HFF-Myc (cell line): Measurements from ENCODE around the gene RSPO4.

ENCODE experiments used
- DNase-seq: peaks from one replicate; pipeline ENCODE4 v3.0.0-alpha.2; 2011; ENCODE audit warnings: low read depth; ENCODE audit errors: extremely low read depth
- H3K4me3 ChIP-seq: replicated peaks from 2 replicates; pipeline ENCODE4 v1.5.1; 2011; ENCODE audit warnings: low read depth, mild to moderate bottlenecking, control low read depth, low read length
- TF ChIP-seq, protein P1 (sequence below): IDR thresholded peaks from 2 replicates; pipeline ENCODE4 v1.5.1; 2012; ENCODE audit warnings: mild to moderate bottlenecking, low read depth, low read length, control low read depth; ENCODE audit errors: missing control alignments

Gene RSPO4

DNA sequence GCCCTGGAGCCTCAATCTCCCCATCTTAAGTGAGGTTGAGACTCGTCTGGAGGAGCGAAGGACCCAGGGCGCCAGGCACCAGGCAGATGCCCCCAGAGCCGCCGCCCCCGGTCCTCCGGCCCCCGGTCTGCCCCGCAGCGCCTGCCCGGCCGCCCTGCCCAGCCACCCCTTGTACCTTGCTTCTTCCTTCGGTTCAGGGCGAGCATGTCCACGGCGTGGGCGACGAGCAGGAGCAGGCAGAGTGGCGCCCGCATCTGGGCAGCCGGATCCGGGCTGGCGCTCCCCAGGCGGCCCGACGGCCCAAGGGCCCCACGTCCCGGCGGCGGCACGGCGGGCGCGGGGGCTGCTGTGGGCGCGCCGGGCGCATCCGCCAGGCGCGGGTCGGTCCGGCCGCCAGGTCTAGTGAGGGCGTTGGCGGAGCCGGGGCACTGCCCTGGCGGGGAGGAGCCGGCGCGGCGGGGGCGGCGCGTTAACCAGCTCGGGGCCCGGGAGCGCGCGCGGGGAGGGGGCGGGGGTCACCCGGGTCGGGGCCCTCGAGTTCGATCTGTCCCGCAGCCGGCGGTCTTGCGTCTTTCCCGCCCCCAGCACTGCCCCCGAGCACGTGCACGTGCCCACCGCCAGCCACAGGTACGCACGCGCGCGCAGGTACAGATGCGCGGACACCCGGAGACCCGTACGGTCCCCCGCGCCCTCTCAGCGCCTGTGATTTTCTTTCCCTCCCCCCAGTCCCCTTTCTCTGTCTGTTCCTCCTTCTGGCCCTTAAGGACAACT, at the start of gene RSPO4:
TSS of gene RSPO4 (minus strand) at position 401 of the 771 bp plus-strand sequence. CDS start at position 254, 147 bp downstream.
- H3K4me3 ChIP-seq = no peak within 1 kb of the TSS
- TF ChIP-seq, protein P1, sequence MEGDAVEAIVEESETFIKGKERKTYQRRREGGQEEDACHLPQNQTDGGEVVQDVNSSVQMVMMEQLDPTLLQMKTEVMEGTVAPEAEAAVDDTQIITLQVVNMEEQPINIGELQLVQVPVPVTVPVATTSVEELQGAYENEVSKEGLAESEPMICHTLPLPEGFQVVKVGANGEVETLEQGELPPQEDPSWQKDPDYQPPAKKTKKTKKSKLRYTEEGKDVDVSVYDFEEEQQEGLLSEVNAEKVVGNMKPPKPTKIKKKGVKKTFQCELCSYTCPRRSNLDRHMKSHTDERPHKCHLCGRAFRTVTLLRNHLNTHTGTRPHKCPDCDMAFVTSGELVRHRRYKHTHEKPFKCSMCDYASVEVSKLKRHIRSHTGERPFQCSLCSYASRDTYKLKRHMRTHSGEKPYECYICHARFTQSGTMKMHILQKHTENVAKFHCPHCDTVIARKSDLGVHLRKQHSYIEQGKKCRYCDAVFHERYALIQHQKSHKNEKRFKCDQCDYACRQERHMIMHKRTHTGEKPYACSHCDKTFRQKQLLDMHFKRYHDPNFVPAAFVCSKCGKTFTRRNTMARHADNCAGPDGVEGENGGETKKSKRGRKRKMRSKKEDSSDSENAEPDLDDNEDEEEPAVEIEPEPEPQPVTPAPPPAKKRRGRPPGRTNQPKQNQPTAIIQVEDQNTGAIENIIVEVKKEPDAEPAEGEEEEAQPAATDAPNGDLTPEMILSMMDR = no peak
- no peak for DNase-seq

DNA sequence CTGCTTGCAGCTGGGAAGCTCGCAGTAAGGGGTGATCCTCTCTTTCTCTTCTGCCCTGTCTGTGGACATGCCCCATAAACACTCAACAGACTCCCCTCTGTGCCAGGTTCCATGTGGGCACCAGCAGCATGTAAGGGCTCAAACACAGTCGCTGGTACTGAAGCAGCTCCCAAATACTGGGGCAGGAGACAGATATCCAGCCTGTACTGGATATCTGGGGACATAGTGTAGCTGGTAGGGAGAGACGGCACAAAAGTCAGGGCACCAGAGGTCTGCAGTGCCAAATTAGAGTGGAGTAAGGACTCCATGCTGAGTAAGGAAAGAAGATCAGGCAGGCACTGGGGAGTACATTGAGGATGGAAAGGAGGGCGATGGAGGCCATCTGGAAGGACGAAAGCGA, 48.3 kb upstream of the RSPO4 start:
- no peak for DNase-seq
- TF ChIP-seq, protein P1 = no peak
- no peak overlapping the region for H3K4me3 ChIP-seq

DNA sequence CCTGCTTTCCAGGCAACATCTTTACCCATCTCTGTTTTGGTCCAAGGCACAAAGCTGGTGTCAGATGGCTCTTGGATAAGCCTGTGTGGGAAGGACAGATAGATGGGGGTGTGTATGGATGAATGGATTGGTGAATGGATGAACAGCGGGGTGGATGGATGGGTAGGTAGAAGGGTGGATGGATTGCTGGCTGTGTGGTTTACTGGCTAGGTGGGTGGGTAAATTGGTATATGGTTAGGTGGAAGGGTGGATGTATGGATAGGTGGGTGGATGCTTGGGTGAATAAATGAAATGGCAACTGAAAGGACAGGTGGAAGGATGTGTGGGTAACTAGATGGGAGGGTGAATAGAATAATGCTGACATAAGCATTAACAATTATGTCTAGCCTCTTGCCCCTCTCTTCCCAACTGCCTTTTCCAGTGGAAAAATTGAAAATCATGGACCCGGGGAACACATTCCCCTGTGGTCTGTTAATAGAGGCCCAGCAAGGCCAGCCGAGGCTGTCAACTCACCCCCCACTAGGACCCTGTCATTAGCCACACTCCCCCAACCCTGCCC, 43.8 kb upstream of the RSPO4 start:
- TF ChIP-seq, protein P1 = no peak
- no peak for DNase-seq
- H3K4me3 ChIP-seq = no peak overlapping the region

DNA sequence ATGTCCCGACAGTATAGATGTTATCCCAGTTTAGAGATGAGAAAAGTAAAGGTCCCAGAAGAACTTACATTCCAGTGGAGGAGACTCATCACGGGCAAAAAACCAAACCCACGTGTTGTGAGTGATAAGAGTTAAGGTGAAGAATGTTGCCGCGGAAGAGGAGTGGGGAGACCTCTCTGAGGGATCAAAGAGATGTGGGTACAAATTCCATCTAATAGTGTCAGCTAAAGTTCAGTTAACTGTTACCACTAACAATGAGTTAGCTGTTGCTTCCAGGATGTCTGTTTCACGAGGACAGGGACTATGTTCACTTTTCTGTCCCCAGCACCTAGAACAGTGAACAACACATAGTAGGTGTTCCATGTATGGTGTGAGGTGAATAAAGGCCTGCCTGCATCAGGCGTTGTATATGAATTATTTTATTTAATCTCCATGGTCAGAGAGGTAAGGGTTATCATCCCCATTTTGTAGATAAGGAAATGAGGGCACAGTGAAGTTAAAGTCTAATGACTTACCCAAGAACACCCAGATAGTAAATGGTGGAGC, 39.8 kb upstream of the RSPO4 start:
- TF ChIP-seq, protein P1 = no peak
- no peak for DNase-seq
- H3K4me3 ChIP-seq = no peak overlapping the region

DNA sequence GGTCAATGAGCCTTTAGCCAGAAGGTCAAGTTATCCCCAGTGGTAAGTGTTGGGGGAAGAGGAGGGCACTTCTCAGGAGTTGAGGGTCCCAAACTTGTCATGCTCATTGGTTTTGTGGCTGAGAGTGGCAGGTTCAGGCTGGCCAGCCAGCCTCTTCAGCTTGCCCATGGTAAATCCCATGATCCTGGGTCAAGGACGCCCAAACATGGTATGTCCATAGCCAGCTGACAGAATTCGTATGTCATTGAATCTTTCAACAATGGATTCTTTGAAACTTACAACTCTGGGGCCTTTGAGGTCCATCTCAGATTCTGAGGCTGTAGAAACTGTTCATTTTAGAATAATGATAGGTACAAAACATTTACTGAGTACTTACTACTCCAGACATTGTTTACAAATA, 36.1 kb upstream of the RSPO4 start:
- TF ChIP-seq, protein P1 = no peak
- DNase-seq = no peak
- H3K4me3 ChIP-seq = no peak overlapping the region

DNA sequence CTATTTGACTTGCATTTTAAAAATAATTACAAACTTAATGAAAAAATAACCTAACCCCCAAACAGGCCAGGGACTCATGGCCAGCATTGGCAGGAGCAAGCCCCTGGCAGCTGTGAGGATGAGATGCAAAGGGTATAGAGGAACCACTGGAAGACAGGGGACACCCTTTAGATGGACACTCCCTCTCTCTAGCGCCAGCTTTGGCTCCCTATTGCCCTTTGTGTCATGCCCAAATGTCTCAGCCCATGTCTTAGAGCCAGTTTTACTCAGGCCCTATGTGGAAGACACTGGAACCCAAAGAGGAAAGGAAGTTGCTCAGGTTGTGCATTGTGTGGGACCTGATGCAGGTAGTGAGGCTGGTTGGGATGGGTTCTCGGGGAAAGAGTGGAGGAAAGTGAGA, 34.9 kb upstream of the RSPO4 start:
- TF ChIP-seq, protein P1 = no peak
- DNase-seq = no peak
- no peak overlapping the region for H3K4me3 ChIP-seq
